ENCODE results near the gene GRM7. TPM values are rescaled to one million over a fixed set of nuclear protein-coding genes. Genes with fewer than 3 reads are reported as not detected.

GRM7 gene
- total RNA-seq, 1 experiment from 2014 or later: 0.28 TPM

DNA sequence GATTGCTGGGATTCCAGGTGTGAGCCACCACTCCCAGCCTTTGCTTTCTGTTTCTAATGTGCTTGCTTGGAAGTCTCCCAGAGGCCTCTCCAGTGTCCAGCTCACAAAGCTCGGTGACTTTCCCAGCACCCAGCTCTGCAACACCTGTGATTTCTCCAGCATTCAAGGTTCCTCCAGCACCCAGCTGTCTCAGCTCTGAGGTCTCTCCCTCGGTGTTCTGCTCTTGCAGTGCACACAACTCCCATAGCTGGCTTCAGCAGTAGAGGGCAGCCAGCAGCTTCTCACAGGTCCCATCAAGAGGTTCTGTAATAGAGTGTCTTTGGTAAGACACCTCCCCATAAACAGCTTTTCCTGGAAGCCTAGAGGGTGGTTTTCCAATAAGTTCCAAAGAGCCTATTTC is 75.1 kb downstream of the GRM7 start:
- H2BK120ac ChIP-seq (ENCODE audit: low read depth, low read length, poor library complexity, severe bottlenecking): no peak overlapping the region
- no peaks in the 10 kb centered on the region for H3K79me1 ChIP-seq (ENCODE audit: insufficient read depth, low read depth, low read length, poor library complexity, severe bottlenecking)
- no peak overlapping the region for H3K18ac ChIP-seq (ENCODE audit: insufficient read length, low read depth, low read length)
- H3T11ph ChIP-seq (ENCODE audit: low read length): no peak overlapping the region
- no peak overlapping the region for H3K23ac ChIP-seq (ENCODE audit: insufficient read length, low read depth, low read length)
- no peak overlapping the region for H4K5ac ChIP-seq (ENCODE audit: insufficient read length, low read depth, low read length)
- no peak overlapping the region for H3K4ac ChIP-seq (ENCODE audit: low read depth, low read length)
- no peaks in the 10 kb centered on the region for H3K4me1 ChIP-seq (ENCODE audit: insufficient read depth, low read length)
- H3K79me2 ChIP-seq (ENCODE audit: insufficient read depth, low read length): no peaks in the 10 kb centered on the region
- DNase-seq: no peak
- Mint-ChIP-seq H3K27ac (peak overlapping the region in 1 of 3 experiments; percentile 44; a peak in 1 of 7 replicates), H3K4me1 (no peaks in the 10 kb centered on the region), H3K9me3 (peaks cover 0 to 4% of the 10 kb centered on the region in 2 experiments; a peak in 2 of 5 replicates), H3K4me3 (no peak overlapping the region), H3K27me3 (ENCODE audit: low read depth) (no peaks in the 10 kb centered on the region; the same call in 1 of the 2 replicates), H3K36me3 (ENCODE audit: insufficient read depth in 1 of 3, low read depth in 3 of 3) (no peaks in the 10 kb centered on the region)
- no peak overlapping the region for H2BK20ac ChIP-seq (ENCODE audit: low read depth, low read length, poor library complexity, severe bottlenecking)
- no peak overlapping the region for H2BK15ac ChIP-seq (ENCODE audit: low read depth, low read length)
- H3K27ac ChIP-seq (ENCODE audit: insufficient read length, low read depth, low read length): no peak overlapping the region
- H3K23me2 ChIP-seq (ENCODE audit: insufficient read length, low read depth, low read length, poor library complexity, severe bottlenecking): no peaks in the 10 kb centered on the region
- H2AK5ac ChIP-seq (ENCODE audit: insufficient read length, low read length): no peak overlapping the region
- H3K4me2 ChIP-seq (ENCODE audit: insufficient read depth, insufficient read length, low read length): no peak overlapping the region
- H2AFZ ChIP-seq (ENCODE audit: low read length): no peak overlapping the region
- H3K56ac ChIP-seq (ENCODE audit: insufficient read length, low read depth, low read length): no peak overlapping the region
- TF ChIP-seq, protein P1, sequence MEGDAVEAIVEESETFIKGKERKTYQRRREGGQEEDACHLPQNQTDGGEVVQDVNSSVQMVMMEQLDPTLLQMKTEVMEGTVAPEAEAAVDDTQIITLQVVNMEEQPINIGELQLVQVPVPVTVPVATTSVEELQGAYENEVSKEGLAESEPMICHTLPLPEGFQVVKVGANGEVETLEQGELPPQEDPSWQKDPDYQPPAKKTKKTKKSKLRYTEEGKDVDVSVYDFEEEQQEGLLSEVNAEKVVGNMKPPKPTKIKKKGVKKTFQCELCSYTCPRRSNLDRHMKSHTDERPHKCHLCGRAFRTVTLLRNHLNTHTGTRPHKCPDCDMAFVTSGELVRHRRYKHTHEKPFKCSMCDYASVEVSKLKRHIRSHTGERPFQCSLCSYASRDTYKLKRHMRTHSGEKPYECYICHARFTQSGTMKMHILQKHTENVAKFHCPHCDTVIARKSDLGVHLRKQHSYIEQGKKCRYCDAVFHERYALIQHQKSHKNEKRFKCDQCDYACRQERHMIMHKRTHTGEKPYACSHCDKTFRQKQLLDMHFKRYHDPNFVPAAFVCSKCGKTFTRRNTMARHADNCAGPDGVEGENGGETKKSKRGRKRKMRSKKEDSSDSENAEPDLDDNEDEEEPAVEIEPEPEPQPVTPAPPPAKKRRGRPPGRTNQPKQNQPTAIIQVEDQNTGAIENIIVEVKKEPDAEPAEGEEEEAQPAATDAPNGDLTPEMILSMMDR (conservative IDR thresholded peaks at IDR 0.05): no peak
- H2BK12ac ChIP-seq (ENCODE audit: insufficient read length, low read depth, low read length): no peak overlapping the region
- H3K27me3 ChIP-seq (ENCODE audit: insufficient read depth, low read length): no peaks in the 10 kb centered on the region
- no peak overlapping the region for H4K8ac ChIP-seq (replicated peaks; ENCODE audit: insufficient read length, low read depth, low read length)
- no peaks in the 10 kb centered on the region for H3K9me3 ChIP-seq (ENCODE audit: control insufficient read depth, low read depth, low read length)
- no peak overlapping the region for H3K14ac ChIP-seq (ENCODE audit: insufficient read depth, low read length)
- H3K9ac ChIP-seq (ENCODE audit: extremely low read depth, insufficient read length, low read length): no peak overlapping the region
- H2BK5ac ChIP-seq (ENCODE audit: insufficient read length, low read length): no peak overlapping the region
- no CpG with 5 or more reads among the region's 2 CpGs for WGBS (ENCODE audit: extremely low coverage, insufficient read length, low lambda C conversion rate)
- no peaks in the 10 kb centered on the region for H4K20me1 ChIP-seq (ENCODE audit: control insufficient read depth, insufficient read depth, insufficient read length)
- no peak overlapping the region for H4K91ac ChIP-seq (ENCODE audit: insufficient read length, low read depth, low read length)
